Stimulated activated CD4-positive, alpha-beta T cell treated with anti-CD3 and anti-CD28 coated beads, Interleukin-2, amount 100 ng/mL, for 48 hours (primary cell): Measurements from ENCODE around the gene NOL12.
A peak's percentile ranks its signal among the peaks of the same experiment; 100 is the strongest.

Source experiments
- DNase-seq, 2 donors: peaks; one replicate each; pipeline ENCODE4 v3.0.0-alpha.2; 2020

The NOL12 gene

DNA sequence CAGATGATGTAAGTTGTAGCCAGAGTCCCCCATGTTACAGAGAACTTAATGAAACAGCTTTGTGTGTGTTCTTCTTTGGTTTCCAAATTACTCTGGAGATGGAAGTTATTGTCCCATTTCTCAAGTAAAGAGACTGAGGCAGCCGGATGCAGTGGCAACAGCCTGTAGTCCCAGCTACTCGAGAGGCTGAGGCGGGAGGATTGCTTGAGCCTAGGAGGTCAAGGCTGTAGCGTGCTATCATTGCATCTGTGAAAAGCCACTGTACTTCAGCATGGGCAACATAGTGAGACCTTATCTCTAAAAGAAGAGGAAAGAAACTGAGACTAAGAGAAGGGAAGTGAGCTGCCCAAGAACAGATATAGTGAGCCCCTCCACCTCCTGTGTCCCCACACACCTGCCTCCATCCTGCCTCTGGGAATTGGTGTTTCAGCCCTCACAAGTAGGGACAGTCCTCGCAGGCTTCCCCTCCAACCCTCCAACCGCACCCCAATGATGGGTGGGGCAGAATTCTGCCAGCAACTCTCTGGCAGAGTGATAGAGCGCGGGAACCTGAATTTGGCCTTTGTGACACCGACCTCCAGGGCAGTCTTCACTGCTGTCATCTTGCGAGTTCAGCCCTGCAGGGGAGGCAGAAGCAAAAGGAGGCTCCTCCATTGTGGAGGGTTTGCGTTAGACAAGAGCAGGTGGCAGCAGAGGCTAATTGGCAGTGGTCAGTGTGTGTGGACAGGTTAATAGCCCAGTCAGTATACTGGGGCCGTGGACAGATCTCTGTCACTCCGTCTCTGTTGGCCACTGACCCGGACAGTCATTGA, 26.0 kb upstream of the NOL12 start:
- no peak for DNase-seq

GRCh38 chr22:37660709-37661045, 25.5 kb upstream of the NOL12 start:
- no peak for DNase-seq

DNA sequence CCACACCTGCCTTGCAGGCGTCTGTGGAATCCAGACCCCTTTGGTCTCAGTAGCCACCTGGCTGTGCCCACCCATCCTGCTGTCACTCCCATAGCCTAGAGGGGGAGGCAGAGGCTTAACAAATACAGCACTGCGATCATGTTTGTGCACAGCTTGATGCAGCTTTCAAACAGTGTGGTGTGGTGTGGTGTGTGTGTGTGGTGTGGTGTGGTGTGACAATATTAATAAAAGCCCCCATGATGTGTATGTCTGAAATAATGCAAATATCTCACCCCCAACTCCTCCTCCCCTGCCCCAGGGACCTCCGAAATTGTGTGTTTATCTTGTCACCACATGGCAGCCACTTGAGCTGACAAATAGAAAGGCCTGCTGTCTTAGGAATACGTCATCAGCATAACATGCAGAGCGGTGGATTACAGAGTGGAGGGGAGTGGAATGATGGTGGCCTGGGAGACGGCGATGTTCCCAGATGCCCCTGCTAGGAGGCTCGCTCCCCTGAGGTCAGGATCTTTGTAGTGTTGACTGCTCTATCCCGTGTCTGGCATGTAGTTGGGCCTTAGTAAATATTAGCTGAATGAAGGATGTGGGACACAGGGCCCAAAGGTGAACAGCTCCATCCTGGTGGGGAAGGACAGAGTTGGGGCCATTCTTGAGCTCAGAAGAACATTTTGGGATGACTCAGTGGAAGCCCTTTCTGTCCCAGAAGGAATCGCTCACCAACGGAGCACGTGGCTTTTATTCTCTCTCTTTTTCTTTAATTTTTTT, 24.8 kb upstream of the NOL12 start:
- DNase-seq: no peak

DNA sequence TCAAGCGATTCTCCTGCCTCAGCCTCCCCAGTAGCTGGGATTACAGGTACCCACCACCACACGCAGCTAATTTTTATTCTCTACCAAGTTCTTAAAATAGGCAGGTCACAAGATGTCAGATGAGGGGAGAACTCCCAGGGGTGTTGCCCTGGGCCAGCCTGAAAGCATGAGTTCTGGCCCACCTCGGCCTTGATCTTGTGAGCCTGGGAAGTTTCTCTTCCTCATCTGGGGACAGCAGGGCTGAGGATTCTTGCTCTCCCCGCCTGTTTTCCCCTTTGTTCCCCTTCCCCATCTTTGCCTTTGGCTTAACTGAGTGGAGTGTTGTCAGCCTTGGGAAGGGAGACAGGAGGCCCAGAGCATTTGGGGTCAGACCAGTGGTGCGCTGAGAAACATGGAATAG, 24.1 kb upstream of the NOL12 start:
- no peak for DNase-seq

- DNase-seq: no peak
These were observed 22.5 kb upstream of the NOL12 start for GRCh38 chr22:37663521-37664140.

GRCh38 chr22:37664249-37665101, 21.7 kb upstream of the NOL12 start:
- DNase-seq: no peak

GRCh38 chr22:37665487-37665886, 20.7 kb upstream of the NOL12 start:
- DNase-seq: no peak

DNA sequence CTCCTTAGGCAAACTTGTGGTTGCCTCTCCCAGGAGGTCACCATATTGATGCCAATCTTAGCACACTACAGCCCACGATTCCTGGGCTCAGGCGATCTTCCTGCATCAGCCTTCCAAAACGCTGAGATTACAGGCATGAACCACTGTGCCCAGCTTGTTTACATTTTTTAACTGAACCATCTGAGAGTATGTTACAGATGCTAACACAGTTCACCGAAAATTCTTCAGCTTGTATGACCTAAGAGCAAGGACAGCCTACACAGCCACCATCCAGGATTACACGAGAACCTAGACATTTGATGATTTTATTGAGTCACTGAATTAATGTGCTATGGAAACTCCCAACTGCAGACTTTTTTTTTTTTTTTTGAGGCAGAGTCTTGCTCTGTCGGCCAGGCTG, 16.6 kb upstream of the NOL12 start:
- DNase-seq: no peak

DNA sequence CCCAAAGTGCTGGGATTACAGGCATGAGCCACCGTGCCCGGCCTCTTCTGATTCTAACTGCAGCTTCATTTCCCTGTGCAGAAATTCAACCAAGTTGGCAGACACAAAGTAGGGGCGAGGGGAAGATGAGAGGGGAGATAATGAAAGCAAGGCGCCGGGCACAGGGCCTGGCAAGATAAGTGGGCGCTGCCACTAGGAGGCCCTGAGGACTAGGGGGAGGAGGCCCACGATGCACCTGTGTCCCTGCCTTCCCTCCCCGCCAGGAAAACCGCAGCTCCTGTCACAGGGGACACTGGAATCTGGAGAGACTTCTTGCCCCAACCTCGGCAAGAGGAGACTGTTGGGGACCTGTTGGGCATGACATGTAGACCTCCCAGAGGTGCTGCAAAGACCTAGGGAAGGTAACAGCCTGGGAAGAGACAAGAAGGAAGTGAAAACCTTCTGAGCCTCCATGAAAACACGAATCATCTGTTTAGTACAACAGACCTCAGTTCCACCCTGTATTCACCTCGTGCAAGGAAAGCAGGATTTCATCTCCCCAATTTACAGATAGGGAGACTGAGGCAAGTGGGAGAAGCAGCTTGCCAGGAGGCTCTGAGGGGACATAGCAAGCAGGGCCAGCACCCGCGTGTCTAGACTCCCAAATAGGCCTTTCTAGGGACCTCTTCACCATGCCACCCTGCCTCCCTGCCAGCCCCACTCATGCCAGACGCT, 13.8 kb upstream of the NOL12 start:
- no peak for DNase-seq

DNA sequence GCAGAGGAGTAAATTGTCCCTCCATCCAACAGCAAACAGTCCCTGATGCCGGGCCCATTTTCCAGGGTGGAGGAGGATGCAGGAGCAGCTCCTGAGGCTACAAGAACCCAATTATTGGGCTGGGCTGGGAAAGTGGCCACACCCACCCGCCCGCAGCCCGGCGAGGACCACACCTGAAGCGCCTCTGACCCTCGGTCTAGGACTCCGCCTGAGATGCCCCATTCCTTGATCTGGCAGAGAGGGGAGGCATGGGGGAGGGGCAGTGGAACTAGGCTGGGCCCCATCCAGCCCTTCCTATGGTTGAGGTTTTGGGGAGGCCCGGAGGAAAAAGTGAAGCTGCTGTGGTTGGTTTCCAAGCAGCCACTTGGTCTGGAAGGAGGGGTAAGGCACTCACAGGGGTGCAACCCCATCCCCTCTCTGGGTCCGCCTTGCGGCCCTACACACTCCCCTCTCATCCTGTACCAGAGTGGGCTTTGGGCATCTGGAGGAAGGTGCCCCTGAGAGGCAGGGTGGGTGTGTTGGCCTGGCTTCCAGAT, 13.2 kb upstream of the NOL12 start:
- no peak for DNase-seq

GRCh38 chr22:37674248-37674647, 11.9 kb upstream of the NOL12 start:
- no peak for DNase-seq

GRCh38 chr22:37674951-37675929, 10.9 kb upstream of the NOL12 start, which contains the start of gene LGALS1:
TSS of gene LGALS1 (plus strand) at chr22:37675636. CDS start at chr22:37675703, 67 bp downstream.
- peak; percentile 58 to 60 for DNase-seq

DNA sequence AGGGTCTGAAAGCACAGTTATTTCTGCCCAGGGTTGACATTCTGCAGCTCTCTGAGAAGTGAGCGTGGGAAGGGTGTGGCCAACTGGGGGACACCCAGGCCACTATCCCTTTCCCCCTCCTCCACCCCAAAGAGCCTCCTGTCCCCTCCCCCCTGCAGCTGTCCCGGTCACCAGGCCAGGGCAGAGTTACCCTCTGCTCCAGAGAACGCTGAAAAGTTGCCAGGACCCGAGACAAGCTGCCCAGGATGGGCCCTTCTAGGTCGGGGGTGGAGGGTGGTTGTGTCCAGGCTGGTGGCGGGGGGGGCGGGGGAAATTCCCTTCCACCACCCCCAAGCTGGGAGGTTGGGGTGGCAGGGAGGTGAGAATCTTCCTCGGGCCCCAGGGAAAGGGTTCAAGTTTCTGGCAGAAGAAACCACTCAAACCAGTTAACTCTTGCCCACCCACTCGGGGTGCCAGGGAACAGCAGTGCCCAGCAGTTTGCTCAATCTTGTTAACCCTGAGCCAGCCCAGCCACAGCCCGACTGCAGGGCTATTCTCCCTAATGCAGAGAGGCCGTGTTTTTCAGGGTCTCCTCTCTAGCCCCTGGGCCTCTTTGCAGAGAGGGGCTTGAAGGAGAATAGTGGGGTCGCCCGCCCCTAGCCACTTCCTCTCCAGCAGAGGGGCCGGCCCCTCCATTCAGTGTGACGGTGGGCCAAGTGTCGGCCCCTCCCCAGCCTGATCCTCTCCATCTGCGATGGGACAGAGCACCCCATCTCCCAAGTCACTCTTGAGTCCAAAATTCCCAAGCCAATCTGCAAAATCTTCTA, 10.0 kb upstream of the NOL12 start:
- no peak for DNase-seq

GRCh38 chr22:37676736-37677492, 9.2 kb upstream of the NOL12 start:
- DNase-seq: peak; percentile 88 to 90

GRCh38 chr22:37677493-37677974, 8.6 kb upstream of the NOL12 start:
- DNase-seq: no peak

DNA sequence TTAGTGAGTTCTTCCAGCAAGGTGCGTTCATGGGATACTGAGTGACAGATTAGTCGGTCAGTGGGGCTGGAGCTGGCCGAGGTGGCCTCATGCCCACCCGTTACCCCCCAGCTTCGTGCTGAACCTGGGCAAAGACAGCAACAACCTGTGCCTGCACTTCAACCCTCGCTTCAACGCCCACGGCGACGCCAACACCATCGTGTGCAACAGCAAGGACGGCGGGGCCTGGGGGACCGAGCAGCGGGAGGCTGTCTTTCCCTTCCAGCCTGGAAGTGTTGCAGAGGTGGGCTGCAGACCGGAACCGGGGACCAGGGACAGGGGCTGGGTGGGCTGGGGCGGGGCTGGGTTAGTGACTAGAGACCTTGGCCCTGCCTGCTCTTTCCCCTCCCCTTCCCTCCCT, 7.8 kb upstream of the NOL12 start:
- no peak for DNase-seq

GRCh38 chr22:37679670-37680069, 6.5 kb upstream of the NOL12 start:
- no peak for DNase-seq

DNA sequence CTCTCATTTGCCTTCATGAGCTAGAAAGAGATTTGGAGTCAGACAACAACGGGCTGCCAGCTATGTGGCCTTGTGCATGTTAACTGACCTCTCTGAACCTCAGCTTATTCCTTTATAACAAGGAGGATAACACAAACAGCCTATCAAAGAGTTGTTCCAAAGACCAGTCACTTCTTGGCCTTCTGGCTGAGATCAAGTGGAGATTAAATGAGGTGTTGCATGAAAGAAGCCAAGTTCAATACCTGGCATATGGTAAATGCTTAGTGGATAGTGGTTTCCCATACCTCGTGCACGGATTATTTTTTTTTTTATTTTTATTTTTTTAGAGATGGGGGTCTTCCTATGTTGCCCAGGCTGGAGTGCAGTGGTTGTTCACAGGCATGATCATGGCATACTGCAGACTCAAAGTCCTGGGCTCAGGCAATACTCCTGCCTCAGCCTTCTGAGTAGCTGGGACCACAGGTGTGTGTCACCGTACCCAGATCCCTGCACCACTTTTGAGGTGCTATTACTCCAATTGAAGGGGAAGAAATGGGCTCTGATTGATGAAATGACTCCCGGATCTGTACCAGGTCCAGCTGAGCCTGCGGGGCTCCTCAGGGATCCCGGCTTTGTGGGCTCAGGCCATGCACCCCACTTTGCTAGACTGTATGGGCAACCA, 5.8 kb upstream of the NOL12 start:
- no peak for DNase-seq
